ENCODE measurements around the gene SLC24A3. TPM values are rescaled to one million over a fixed set of nuclear protein-coding genes. Genes with fewer than 3 reads are reported as not detected.

Gene SLC24A3
- total RNA-seq, 4 donors from 2014 or later = 1.6 to 38.8 (median 3.7) TPM

- no peak overlapping the region for H3K27ac ChIP-seq
- DNase-seq = no peak
- no peaks in the 10 kb centered on the region for H3K4me1 ChIP-seq
- H3K36me3 ChIP-seq = no peaks in the 10 kb centered on the region
- TF ChIP-seq POLR2A (IDR thresholded peaks at IDR 0.05) = no peak
- TF ChIP-seq CTCF (IDR thresholded peaks at IDR 0.05) = no peak
- H3K27me3 ChIP-seq = no peaks in the 10 kb centered on the region
- H3K9me3 ChIP-seq = peaks cover 0 to 2% (median 0%) of the 10 kb centered on the region in 4 donors
- no peak overlapping the region for H3K4me3 ChIP-seq
Measured at GRCh38 chr20:19742974-19743639, 530.7 kb downstream of the SLC24A3 start.

- peaks cover 0 to 2% (median 0%) of the 10 kb centered on the region in 4 donors for H3K9me3 ChIP-seq
- H3K27me3 ChIP-seq = no peaks in the 10 kb centered on the region
- no peak overlapping the region for H3K4me3 ChIP-seq
- no peaks in the 10 kb centered on the region for H3K36me3 ChIP-seq
- peaks cover 0 to 2% (median 0%) of the 10 kb centered on the region in 4 donors for H3K4me1 ChIP-seq
- TF ChIP-seq CTCF (IDR thresholded peaks at IDR 0.05) = no peak
- TF ChIP-seq POLR2A (IDR thresholded peaks at IDR 0.05) = no peak
- H3K27ac ChIP-seq = no peak overlapping the region
- DNase-seq = no peak
Measured at GRCh38 chr20:19743640-19743995, 531.2 kb downstream of the SLC24A3 start.

GRCh38 chr20:19745106-19745505, 532.7 kb downstream of the SLC24A3 start:
- Histone ChIP-seq H3K36me3 (no peaks in the 10 kb centered on the region), H3K27ac (no peak overlapping the region), H3K4me3 (no peak overlapping the region), H3K4me1 (peaks cover 0 to 10% (median 0%) of the 10 kb centered on the region in 4 donors), H3K27me3 (no peaks in the 10 kb centered on the region), H3K9me3 (peaks cover 0 to 2% (median 0%) of the 10 kb centered on the region in 4 donors)
- TF ChIP-seq POLR2A (IDR thresholded peaks at IDR 0.05) = no peak
- no peak for TF ChIP-seq CTCF (IDR thresholded peaks at IDR 0.05)
- no peak for DNase-seq

GRCh38 chr20:19745584-19745983, 533.1 kb downstream of the SLC24A3 start:
- H3K4me3 ChIP-seq = no peak overlapping the region
- H3K36me3 ChIP-seq = no peaks in the 10 kb centered on the region
- DNase-seq = no peak
- no peak for TF ChIP-seq POLR2A (IDR thresholded peaks at IDR 0.05)
- TF ChIP-seq CTCF (IDR thresholded peaks at IDR 0.05) = no peak
- peaks cover 0 to 14% (median 0%) of the 10 kb centered on the region in 4 donors for H3K4me1 ChIP-seq
- H3K27me3 ChIP-seq = no peaks in the 10 kb centered on the region
- peaks cover 0 to 2% (median 0%) of the 10 kb centered on the region in 4 donors for H3K9me3 ChIP-seq
- no peak overlapping the region for H3K27ac ChIP-seq

- H3K4me1 ChIP-seq = peaks cover 0 to 18% (median 0%) of the 10 kb centered on the region in 4 donors
- H3K36me3 ChIP-seq = no peaks in the 10 kb centered on the region
- H3K27ac ChIP-seq = no peak overlapping the region
- H3K27me3 ChIP-seq = no peaks in the 10 kb centered on the region
- H3K4me3 ChIP-seq = no peak overlapping the region
- TF ChIP-seq CTCF (IDR thresholded peaks at IDR 0.05) = no peak
- no peak for TF ChIP-seq POLR2A (IDR thresholded peaks at IDR 0.05)
- no peak for DNase-seq
- H3K9me3 ChIP-seq = peaks cover 0 to 2% (median 0%) of the 10 kb centered on the region in 4 donors
Measured at GRCh38 chr20:19746396-19746795, 534.0 kb downstream of the SLC24A3 start.
